OCI-LY7 (cell line): Measurements from ENCODE around the gene CCBE1.

ENCODE experiments used
- EZH2phosphoT487 ChIP-seq: fragments of 200-600 bp; sonication (generic); IDR thresholded peaks from 2 replicates; pipeline ENCODE4 v1.6.1; 2018; ENCODE audit warnings: low read depth, borderline replicate concordance, mild to moderate bottlenecking, mixed run types, antibody characterized with exemption, low read length, moderate library complexity, mixed read lengths
- TF ChIP-seq, protein P1 (sequence below): fragments of 200-600 bp; sonication (generic); conservative IDR thresholded peaks from 2 replicates; pipeline ENCODE4 v1.5.1; 2014; ENCODE audit warnings: mild to moderate bottlenecking, antibody characterized with exemption, low read length, moderate library complexity, mixed read lengths

DNA sequence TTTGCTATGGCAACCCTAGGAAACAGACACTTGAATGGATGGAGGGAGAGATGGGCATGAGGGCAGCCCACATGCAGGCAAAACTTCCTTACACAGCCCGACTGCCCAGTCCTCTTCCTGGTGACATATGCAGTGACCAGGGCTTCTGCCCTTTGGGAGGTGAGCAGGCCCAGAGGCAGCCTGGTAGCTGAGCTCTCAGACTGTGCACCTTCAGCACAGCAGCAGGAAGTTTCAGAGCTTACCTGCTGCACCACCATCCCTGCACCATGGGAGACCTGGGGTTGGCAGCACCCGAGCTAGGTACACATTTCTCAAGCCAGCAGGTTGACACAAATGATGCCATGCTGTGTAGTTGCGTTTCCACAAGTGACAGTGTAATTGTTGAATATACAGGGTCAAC is 240.6 kb downstream of the CCBE1 start:
- TF ChIP-seq, protein P1, sequence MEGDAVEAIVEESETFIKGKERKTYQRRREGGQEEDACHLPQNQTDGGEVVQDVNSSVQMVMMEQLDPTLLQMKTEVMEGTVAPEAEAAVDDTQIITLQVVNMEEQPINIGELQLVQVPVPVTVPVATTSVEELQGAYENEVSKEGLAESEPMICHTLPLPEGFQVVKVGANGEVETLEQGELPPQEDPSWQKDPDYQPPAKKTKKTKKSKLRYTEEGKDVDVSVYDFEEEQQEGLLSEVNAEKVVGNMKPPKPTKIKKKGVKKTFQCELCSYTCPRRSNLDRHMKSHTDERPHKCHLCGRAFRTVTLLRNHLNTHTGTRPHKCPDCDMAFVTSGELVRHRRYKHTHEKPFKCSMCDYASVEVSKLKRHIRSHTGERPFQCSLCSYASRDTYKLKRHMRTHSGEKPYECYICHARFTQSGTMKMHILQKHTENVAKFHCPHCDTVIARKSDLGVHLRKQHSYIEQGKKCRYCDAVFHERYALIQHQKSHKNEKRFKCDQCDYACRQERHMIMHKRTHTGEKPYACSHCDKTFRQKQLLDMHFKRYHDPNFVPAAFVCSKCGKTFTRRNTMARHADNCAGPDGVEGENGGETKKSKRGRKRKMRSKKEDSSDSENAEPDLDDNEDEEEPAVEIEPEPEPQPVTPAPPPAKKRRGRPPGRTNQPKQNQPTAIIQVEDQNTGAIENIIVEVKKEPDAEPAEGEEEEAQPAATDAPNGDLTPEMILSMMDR = no peak
- TF ChIP-seq EZH2phosphoT487 = no peak
